Right renal pelvis (tissue), 4 donors: ENCODE measurements around the gene SLC7A8. TPM values are rescaled to one million over a fixed set of nuclear protein-coding genes. Genes with fewer than 3 reads are reported as not detected.

Experiments
- DNase-seq, 4 donors: peaks; one replicate each; pipeline ENCODE4 v3.0.0-alpha.2; 2013; ENCODE audit warnings: low read depth in 4 of 4, low spot score in 3 of 4, missing footprints in 1 of 4
- polyA plus RNA-seq, 4 donors: library from polyadenylated mRNA; unstranded; fragments of 120-200 nt; gene quantifications; one replicate each; pipeline ENCODE4 v1.2.1, GENCODE V29; 2013; ENCODE audit not compliant: insufficient read length in 4 of 4

SLC7A8 gene
- polyA plus RNA-seq, 4 donors: 88.7 to 100 (median 95.3) TPM

DNA sequence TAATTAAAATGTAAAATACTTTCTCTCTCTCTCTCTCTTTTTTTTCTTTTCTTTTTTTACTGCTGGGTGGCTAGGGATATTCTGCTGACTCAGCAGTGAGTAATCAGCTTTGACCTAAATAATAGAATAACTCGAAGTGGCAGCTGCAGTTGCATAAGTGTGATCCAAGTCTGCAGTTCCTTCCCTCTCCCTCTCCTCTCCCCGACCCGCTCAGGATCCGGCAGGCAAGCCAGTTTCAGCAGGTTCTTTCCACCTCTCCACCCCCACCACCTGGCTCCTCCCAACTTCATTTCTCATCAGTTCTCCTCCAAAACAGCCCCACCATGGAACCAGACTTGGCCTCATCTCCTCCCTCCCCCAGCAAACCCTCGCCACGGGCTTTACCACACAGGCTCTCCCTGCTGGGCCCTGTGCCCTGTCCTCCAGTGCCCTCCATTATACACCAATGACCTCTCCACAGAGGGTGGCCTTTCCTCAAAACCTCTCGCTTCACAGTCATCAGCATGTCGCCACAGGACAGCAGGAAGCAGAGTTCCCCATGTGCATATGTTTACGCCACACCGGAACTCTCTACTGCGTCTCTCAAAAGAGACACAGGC lies 22.4 kb downstream of the SLC7A8 start:
- DNase-seq: no peak

DNA sequence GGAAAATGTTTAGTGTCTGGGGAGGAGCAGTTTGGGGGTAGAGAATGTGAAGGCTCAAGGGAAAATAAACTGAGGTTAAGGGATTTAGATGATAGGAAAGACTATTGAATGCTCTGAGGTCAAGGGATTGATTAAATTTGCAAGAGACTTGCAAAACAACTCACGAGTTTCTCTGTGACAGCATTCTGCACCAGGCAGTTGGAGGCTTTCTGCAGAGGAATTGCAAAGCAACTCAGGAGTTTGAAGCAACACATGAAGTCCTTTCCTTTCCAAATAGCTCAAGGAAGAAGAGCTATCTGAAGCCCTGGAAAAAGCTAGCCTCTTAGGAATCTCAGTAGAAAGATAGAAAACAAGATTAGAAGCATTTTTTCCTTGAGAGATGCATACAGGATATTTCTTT lies 23.9 kb downstream of the SLC7A8 start:
- no peak for DNase-seq

- no peak for DNase-seq
Measured at GRCh38 chr14:23158779-23159178, 24.7 kb downstream of the SLC7A8 start.

- DNase-seq: no peak
Measured at GRCh38 chr14:23154964-23155587, 28.4 kb downstream of the SLC7A8 start.

DNA sequence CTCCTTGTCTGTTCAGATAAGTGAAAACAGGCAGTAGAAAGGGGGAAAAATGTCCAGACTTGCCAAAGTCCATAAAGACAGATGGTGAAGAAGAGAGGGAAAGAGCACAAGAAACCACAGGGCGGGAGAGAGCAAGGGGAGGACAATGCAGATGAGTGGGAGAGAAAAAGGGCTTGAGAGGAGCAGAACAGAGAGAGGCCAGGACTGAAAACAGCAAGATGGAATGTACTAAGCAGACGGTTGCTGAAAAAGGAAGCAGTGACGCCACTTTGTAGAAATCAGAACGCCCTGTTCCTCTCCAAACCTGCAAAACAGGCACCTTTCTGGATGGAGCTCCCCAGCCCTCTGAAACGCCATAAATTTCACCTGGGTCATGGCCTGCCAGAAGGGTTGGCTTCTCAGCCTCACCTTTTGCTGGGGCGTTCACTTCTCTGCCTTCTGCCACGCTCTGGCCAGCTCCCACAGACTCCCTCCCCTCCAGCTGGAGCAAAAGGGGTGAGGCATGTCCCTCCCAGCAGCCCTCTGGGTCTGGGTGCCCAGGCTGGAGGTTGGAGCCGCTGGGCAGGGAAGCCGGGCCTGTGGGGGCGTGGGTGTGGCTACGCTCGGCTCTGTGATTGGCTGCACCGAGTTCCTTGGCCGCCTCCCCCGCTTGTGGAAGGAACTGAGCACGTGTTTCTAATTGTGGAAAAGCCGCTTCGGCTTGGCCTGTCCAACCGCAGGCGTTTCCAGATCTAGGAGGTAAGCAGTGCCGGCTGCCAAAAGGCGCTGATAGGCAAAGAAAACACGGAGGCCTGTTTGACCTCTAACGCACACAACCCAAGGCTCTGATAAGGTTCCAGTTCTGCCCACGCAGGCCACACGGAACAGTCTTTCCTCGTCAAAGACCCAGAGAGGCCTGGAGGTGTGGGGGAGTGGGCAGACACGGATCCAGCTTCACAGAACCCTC lies 29.3 kb downstream of the SLC7A8 start:
- no peak for DNase-seq

DNA sequence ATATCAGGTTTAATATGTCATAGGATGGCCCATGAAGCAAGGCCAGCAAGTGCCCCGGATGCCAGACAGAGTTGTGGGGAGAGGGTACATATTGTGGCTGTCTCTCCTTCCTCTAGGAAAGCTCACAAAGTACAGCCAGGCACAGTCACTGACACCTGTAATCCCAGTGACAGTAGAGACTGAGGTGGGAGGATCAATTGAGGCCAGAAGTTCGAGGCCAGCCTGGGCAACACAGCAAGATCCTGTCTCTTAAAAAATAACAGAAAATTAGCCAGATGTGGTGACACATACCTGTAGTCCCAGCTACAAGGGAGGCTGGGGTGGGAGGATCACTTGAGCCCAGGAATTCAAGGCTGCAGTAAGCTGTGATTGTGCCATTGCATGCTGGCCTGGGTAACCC lies 32.1 kb downstream of the SLC7A8 start:
- no peak for DNase-seq

DNA sequence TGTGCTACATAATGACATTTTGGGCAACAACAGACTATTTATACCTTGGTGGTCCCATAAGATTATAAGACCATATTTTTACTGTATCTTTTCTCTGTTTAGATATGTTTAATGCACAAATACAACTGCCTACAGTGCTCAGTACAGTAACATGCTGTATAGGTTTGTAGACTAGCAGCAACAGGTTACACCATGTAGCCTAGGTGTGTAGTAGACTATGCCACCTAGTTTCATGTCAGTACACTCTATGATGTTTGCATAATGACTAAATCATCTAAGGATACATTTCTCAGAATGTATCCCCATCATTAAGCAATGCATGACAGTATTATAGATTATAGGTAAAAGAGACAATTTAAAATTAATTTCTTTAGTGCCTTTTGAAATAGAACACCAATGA lies 33.7 kb downstream of the SLC7A8 start:
- no peak for DNase-seq

GRCh38 chr14:23148591-23149249 lies 34.7 kb downstream of the SLC7A8 start:
- no peak for DNase-seq

DNA sequence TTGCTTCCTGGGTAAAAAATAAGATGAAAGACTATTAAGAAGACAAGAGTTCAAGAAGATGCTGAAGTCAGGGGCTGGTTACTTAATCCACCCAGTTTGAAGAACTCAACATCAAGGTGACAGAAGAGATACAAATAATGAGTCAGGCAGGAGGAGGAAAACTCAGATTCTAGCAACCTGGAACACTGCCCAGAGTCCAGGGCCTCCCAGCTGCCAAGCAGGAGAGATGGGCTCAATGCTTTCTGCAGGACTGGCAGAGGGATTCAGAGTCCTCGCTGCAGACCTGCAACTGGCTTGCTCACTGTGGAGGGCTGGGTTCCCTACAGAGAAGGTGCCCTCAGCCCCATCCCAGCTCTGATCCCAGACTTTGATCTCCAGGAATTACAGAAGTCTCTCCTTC lies 35.8 kb downstream of the SLC7A8 start:
- no peak for DNase-seq

- no peak for DNase-seq
Measured at GRCh38 chr14:23146980-23147379, 36.5 kb downstream of the SLC7A8 start.

GRCh38 chr14:23146351-23146910 lies 37.0 kb downstream of the SLC7A8 start:
- no peak for DNase-seq

DNA sequence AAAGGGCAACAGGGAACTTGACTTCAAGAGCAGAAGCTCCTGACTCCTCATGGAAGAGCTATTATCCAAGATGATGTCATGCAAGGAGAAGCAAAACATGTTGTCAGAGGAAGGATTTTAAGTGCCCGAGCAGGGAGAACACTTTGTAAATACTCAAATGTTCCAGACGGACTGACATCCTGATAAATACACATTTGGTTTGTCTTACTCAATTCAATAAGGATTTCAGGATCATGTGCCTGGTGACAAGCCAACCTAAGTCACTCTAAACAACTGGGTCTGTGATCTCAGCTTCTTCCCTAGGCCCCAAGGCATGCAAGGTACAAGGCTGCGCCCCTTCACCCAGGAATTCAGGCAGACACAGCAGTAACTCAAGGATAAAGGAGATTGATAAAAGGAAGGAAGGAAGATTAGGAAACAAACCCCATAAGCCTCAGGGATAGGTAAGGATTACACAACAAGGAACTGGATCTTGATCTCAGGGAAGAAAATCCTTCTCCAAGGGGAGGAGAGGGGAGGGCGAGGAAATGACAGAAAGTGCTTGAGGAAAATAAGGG lies 37.6 kb downstream of the SLC7A8 start:
- DNase-seq: no peak

- DNase-seq: no peak
Measured at GRCh38 chr14:23143911-23144310, 39.5 kb downstream of the SLC7A8 start.

DNA sequence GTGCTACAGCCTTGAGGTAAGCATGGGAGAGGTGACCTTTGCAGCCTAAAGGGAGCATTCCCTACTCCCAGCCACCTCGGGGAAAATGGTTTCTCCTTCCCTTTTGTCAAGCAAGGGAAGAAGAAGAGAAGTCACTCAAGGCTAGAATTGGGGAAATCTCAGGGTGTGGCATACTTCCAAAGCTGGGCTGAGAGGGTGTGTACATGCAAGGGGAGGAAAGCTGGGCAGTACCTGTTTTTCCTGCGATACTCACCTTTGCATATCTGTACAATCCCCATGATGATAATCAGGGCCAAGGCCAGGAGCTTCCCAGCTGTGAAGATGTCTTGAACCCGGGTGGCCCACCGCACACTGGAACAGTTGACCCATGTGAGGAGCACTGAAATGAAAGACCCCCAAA lies 40.6 kb downstream of the SLC7A8 start:
- no peak for DNase-seq

DNA sequence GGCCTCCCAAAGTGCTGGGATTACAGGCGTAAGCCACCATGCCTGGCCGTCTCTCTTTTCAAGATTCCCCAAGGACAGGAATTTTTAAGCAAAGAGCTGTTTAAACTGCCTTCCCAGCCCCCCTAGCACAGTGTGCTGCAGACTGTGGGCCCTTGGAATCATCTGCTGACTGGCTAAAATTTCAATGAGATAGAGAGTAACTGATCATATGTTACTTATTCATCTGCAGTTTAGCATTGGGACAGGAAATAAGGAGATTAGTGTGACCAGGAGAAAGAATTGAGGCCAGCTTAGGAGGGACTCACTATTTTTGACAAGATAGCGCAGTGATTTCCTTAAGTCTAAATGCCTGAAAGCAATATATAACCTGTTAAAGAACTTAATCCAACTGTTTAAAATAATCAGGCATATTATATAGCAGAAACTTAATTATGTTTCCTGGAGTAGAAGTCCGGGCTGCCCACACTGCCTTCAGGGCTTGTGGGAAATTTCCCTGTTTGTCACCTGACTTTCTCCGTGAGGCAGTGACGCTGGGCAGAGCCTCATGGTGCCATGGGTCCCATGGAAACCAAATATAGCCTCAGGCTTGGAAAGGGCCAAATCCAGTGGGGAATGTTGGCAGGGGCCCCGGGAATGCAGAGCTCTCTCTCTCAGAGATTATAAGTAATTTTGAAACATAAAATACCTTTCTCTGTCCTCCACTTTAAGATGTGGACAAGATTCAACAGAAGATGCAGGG lies 41.6 kb downstream of the SLC7A8 start:
- no peak for DNase-seq

GRCh38 chr14:23140371-23140770 lies 43.1 kb downstream of the SLC7A8 start:
- no peak for DNase-seq

DNA sequence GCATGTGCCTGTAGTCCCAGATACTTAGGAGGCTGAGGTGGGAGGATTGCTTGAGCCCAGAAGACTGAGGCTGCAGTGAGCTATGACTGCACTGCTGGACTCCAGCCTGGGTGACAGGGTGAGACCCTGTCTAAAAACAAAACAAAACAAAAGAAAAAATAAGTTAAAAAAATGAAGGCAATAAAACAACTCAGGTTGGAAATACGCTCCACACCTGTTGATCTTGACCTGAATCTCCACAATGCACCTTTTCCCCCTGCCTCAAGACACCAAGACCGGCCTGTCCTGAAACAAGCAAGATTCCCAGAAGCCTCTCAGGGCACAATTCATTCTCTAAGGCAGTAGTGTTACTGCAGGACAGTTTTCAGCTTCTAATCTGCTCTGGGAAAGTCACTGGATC lies 43.6 kb downstream of the SLC7A8 start:
- no peak for DNase-seq

DNA sequence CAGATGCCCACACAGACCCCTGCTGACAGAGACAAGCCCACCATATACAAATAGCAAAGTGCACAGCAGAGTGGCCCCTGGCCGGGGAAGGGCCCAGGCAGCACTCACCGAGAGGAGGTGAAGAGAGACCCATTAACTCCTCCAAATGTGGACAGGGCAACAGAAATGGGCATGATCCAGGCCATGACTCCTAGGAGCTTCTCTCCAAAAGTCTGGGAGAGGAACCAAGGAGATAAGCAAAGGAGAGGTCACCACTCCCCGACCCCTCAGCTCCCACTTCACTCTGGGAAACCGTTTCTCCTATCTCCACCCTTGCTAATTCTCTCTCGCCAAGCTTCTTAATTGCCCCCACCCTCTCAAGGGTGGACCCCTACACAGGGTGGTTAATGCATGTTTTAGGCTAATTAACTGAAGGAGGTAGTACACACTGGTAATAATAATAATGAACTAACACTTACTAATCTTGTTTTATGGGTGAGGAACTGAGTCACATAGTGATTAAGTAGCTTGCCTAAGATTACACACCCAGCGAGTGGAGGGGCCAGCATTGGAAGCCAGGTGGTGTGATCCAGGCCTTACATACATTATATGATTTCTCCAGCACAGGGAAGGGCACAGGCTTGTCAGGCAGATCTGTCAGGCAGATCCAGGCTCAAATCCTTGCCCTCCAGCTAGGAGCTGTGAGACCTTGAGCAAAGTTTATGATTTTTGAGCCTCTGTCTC lies 45.5 kb downstream of the SLC7A8 start:
- DNase-seq: no peak

DNA sequence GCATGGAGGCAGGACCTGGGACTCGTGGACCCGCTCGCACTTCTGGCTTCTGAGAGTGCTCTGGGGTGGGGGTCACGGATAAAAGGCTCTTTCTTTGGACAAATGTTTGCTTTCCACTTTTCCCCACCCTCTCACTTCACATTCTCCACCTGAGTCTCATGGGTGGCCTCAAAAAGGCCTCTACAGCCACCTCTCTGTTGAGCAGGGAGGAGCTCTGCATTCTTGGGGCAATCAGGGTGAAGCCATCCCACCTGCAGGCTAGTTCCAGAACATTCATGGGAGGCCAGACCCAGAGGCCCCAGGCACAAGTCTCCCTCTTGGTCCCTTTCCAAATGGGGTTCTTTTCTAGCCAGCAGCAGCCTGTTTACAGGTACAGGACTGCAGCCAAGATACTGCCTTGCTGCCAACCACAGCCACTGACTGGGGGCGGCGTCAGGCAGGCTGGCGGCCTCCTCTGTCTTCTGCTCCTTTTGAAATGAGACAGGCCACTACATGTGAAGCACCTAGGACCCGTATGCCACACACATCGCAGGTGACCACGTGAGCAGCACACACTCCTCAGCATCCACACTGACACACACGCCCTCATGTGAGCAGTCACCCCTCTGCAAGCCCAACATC lies 46.2 kb downstream of the SLC7A8 start:
- DNase-seq: no peak
